K562 (cell line): ENCODE results near the gene DAPP1. TPM values are rescaled to one million over a fixed set of nuclear protein-coding genes. Genes with fewer than 3 reads are reported as not detected.

ENCODE experiments used
- ATAC-seq: fragments of 200-7000 bp; cut with Tn5 transposase; 3 replicates; pipeline ENCODE4 v1.9.1; 2020; ENCODE audit warnings: moderate library complexity
- BruUV-seq: library from RNA; stranded (reverse); fragments of 400-500 nt; replicated peaks from 2 replicates; lab custom pipeline; 2021; lab: Mats Ljungman, UMichigan
- CTCF ChIA-PET: fragments of 300-600 bp; formaldehyde crosslinking; extraction: SDS; loops from one replicate; lab custom pipeline; 2021; ENCODE audit warnings: low intra/inter-chr PET ratio; lab: Yijun Ruan, JAX
- POLR2A ChIA-PET: fragments of 300-600, 350-650 bp; sonication (Branson Sonifier 250); formaldehyde crosslinking; extraction: SDS; loops from one replicate; lab custom pipeline; 2021; ENCODE audit warnings: antibody characterized with exemption, inconsistent platforms; lab: Yijun Ruan, JAX
- DNase-seq, 4 experiments: peaks; one replicate each; pipeline versions ENCODE4 v3.0.0 to v3.0.0-alpha.2; 2011 to 2018; ENCODE audit warnings: low spot score in 3 of 4, mixed read lengths in 3 of 4; ENCODE audit errors: extremely low read depth in 1 of 4
- FAIRE-seq: peaks from 2 replicates; lab custom pipeline; 2011; peaks lifted over from hg19 to GRCh38; lab: Jason Lieb, UNC
- H2AFZ ChIP-seq: 2 replicates; pipeline ENCODE4 v1.6.0; 2011; ENCODE audit warnings: low read depth, low read length, control low read depth, inconsistent platforms
- H3K27ac ChIP-seq: fragments of 200-600 bp; 3 replicates; pipeline ENCODE4 v1.8.0; 2011; ENCODE audit warnings: low read depth, mild to moderate bottlenecking, control low read depth, inconsistent platforms, low read length, moderate library complexity, mixed read lengths; ENCODE audit errors: extremely low read depth
- H3K27me3 ChIP-seq, 2 experiments: fragments of 300-600 bp in 1 of 2; 2 replicates in 1 of 2; 3 replicates in 1 of 2; pipeline versions ENCODE4 v1.6.0 to v1.8.0; 2011; ENCODE audit warnings: inconsistent platforms in 2 of 2, low read length in 2 of 2, mild to moderate bottlenecking in 1 of 2, mixed read lengths in 1 of 2, moderate library complexity in 1 of 2; ENCODE audit not compliant: control insufficient read depth in 2 of 2, insufficient read depth in 2 of 2
- H3K36me3 ChIP-seq: fragments of 300-600 bp; 3 replicates; pipeline ENCODE4 v1.8.0; 2011; ENCODE audit warnings: mild to moderate bottlenecking, low read length, inconsistent platforms; ENCODE audit not compliant: control insufficient read depth, insufficient read depth
- H3K4me1 ChIP-seq, 2 experiments: fragments of 200-600 bp in 1 of 2; replicated peaks in 1 of 2; 2 replicates in 1 of 2; 3 replicates in 1 of 2; pipeline versions ENCODE4 v1.5.1 to v1.8.0; 2011; ENCODE audit warnings: inconsistent platforms in 2 of 2, low read length in 2 of 2, mild to moderate bottlenecking in 1 of 2, mixed read lengths in 1 of 2, moderate library complexity in 1 of 2; ENCODE audit not compliant: control insufficient read depth in 2 of 2, insufficient read depth in 2 of 2
- H3K4me2 ChIP-seq: 2 replicates; pipeline ENCODE4 v1.6.1; 2011; ENCODE audit warnings: low read length, control low read depth, inconsistent platforms, mixed read lengths; ENCODE audit not compliant: insufficient read depth
- H3K4me3 ChIP-seq: fragments of 200-600 bp; sonication (generic), shearing (Covaris generic); 2 replicates; pipeline ENCODE4 v1.5.1; 2016; ENCODE audit warnings: control low read depth, inconsistent platforms
- H3K79me2 ChIP-seq: fragments of 200-600 bp; 3 replicates; pipeline ENCODE4 v1.8.0; 2011; ENCODE audit warnings: low read length, inconsistent platforms; ENCODE audit not compliant: control insufficient read depth, insufficient read depth
- H3K9ac ChIP-seq, 2 experiments: 2 replicates each; pipeline versions ENCODE4 v1.6.0 to v1.6.1; 2011; ENCODE audit warnings: low read depth in 2 of 2, low read length in 2 of 2, control low read depth in 1 of 2, inconsistent platforms in 1 of 2, mild to moderate bottlenecking in 1 of 2, mixed read lengths in 1 of 2; ENCODE audit not compliant: insufficient read depth in 1 of 2
- H3K9me1 ChIP-seq: one replicate; pipeline ENCODE4 v1.6.0; 2011; ENCODE audit warnings: inconsistent platforms, mild to moderate bottlenecking, low read length, moderate library complexity; ENCODE audit not compliant: control insufficient read depth, insufficient read depth
- H3K9me3 ChIP-seq: replicated peaks from 2 replicates; pipeline ENCODE4 v1.5.1; 2011; ENCODE audit warnings: low read depth, low read length, inconsistent platforms; ENCODE audit not compliant: control insufficient read depth, insufficient read depth
- H4K20me1 ChIP-seq: replicated peaks from 2 replicates; pipeline ENCODE4 v1.6.1; 2011; ENCODE audit warnings: low read length, inconsistent platforms, mixed read lengths; ENCODE audit not compliant: control insufficient read depth, insufficient read depth
- AFF4 ChIP-seq: sonication (generic); formaldehyde crosslinking; IDR thresholded peaks from 2 replicates; pipeline ENCODE4 v1.8.0; 2023; ENCODE audit warnings: mild to moderate bottlenecking, missing genetic modification reagents
- FUS ChIP-seq: fragments of 200-400 bp; formaldehyde crosslinking; optimal IDR thresholded peaks from 2 replicates; pipeline ENCODE3; 2017; ENCODE audit warnings: low read depth, low read length
- GABPA ChIP-seq: fragments of 200-800 bp; sonication (Bioruptor generic); conservative IDR thresholded peaks from 2 replicates; pipeline ENCODE4 v1.6.1; 2016; ENCODE audit warnings: low read depth, missing genetic modification characterization, missing compliant biosample characterization
- POLR3A ChIP-seq: IDR thresholded peaks from 2 replicates; pipeline ENCODE4 v1.6.1; 2011; ENCODE audit warnings: borderline replicate concordance, mild to moderate bottlenecking, moderate library complexity; ENCODE audit not compliant: insufficient read length, insufficient read depth; ENCODE audit errors: extremely low read depth
- PPARD ChIP-seq: fragments of 250-450 bp; sonication (Bioruptor Pico); IDR thresholded peaks from 2 replicates; pipeline ENCODE4 v1.8.0; 2022; ENCODE audit warnings: inconsistent platforms, mild to moderate bottlenecking, moderate library complexity
- SPI1 ChIP-seq: IDR thresholded peaks from 2 replicates; pipeline ENCODE4 v1.6.1; 2011; ENCODE audit warnings: low read depth, low read length, control low read depth, borderline replicate concordance
- STAT5A ChIP-seq: IDR thresholded peaks from 2 replicates; pipeline ENCODE4 v1.6.1; 2012; ENCODE audit warnings: low read length, inconsistent platforms, borderline replicate concordance
- ZNF263 ChIP-seq: sonication (generic); formaldehyde crosslinking; IDR thresholded peaks from 2 replicates; pipeline ENCODE4 v1.8.0; 2022; ENCODE audit warnings: mild to moderate bottlenecking, missing genetic modification reagents, borderline replicate concordance
- whole genome bisulfite sequencing: fragments of 100-300 bp; shearing (Covaris generic); methylation state at CpG from one replicate; pipeline ENCODE4 v1.1.6; 2016; ENCODE audit warnings: low coverage, mixed read lengths; ENCODE audit not compliant: insufficient coverage; ENCODE audit errors: missing lambda C conversion rate; 5-methylcytosine and 5-hydroxymethylcytosine counted together
- in situ Hi-C: fragments of 300-500 bp; cut with MboI; formaldehyde crosslinking; loops from 4 replicates; pipeline ENCODE4 v1.15.0; 2018; ENCODE audit warnings: inconsistent platforms, mixed read lengths
- intact Hi-C: fragments of 100-400 bp; cut with micrococcal nuclease; formaldehyde crosslinking; loops from 2 replicates; pipeline ENCODE4 v1.14.2; 2022
- polyA plus RNA-seq, 8 experiments: library from polyadenylated mRNA; depleted of rRNA in 4 of 8; stranded (reverse) in 5 of 8; unstranded in 3 of 8; fragments of >200 nt; fragmentation: Nextera tagmentation in 2 of 8; fragmentation: Illumina TruSeq in 1 of 8; extraction: Ambion mirVana in 2 of 8; extraction: Trizol in 1 of 8; gene quantifications; 2 replicates each; pipeline versions ENCODE4 v1.2.1 to v1.2.3, GENCODE V29; 2011 to 2014; ENCODE audit warnings: inconsistent platforms in 1 of 8, missing spikeins in 1 of 8
- total RNA-seq, 7 experiments: library from RNA; depleted of rRNA in 6 of 7; stranded (reverse); fragments of >200 nt in 6 of 7; fragmentation: Illumina TruSeq in 2 of 7; extraction: Trizol in 2 of 7; gene quantifications; 2 replicates each; pipeline versions ENCODE4 v1.2.1 to v1.2.3, GENCODE V29; 2011 to 2021; ENCODE audit warnings: low replicate concordance in 1 of 7

Gene DAPP1
- total and polyA plus RNA-seq, 9 of the 15 experiments (the other 6 are each of a cell fraction or from before 2014, with no cell fraction given), result 1.9 to 7.2 (median 3.6) TPM

GRCh38 chr4:99868126-99868596, 51.5 kb downstream of the DAPP1 start:
- H3K9me3 ChIP-seq, result no peaks in the 10 kb centered on the region
- BruUV-seq, result no TSS peak
- ChIA-PET CTCF (no interaction called here), POLR2A (no interaction called here)
- H4K20me1 ChIP-seq, result no peaks in the 10 kb centered on the region
- no peaks in the 10 kb centered on the region for H3K4me1 ChIP-seq
- H3K36me3 ChIP-seq, result no peaks in the 10 kb centered on the region
- no peaks in the 10 kb centered on the region for H3K27me3 ChIP-seq
- no peaks in the 10 kb centered on the region for H3K9me1 ChIP-seq
- H3K27ac ChIP-seq, result no peak overlapping the region
- H3K4me3 ChIP-seq, result no peak overlapping the region
- H3K79me2 ChIP-seq, result no peaks in the 10 kb centered on the region
- 49% methylated on average over 8 of the region's 8 CpGs for WGBS
- no peak for DNase-seq
- H3K4me2 ChIP-seq, result no peak overlapping the region
- in situ Hi-C loops, result no loop called here
- no peak overlapping the region for H3K9ac ChIP-seq
- intact Hi-C loops, result no loop called here
- H2AFZ ChIP-seq, result no peak overlapping the region
- no peak for ATAC-seq
- TF ChIP-seq POLR3A (no peak), AFF4 (CRISPR knock-in tag) (no peak), ZNF263 (CRISPR knock-in tag) (no peak), PPARD (no peak), STAT5A (no peak), GABPA (tag) (no peak), SPI1 (no peak), FUS (no peak)
- FAIRE-seq, result no peak
